ENCODE measurements around the gene FOXL3.

DNA sequence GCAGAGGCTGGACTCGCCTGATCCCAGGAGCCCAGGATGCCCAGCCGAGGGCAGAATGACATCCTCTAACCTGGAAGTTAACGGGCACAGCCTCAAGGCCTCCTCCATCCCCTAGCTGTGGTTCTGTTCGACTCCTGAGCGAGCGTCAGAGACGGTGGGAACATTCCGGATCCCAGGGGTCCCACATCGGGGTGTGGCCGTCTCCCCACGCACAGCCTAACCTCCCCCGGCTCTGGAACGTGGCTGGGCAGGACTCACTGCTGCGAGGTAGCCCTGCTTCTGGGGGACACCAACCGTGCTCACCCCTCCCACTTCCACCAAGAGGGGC lies 8.4 kb downstream of the FOXL3 start:
- no peak for TF ChIP-seq CTCF (IDR thresholded peaks at IDR 0.05; ENCODE audit: insufficient read depth, low read length, poor library complexity, severe bottlenecking)
- no peak for TF ChIP-seq EZH2phosphoT487 (conservative IDR thresholded peaks at IDR 0.05; ENCODE audit: low read length)

All from SU-DHL-6 (cell line).